HepG2 (cell line): ENCODE data around the gene BCKDHA. TPM values are rescaled to one million over a fixed set of nuclear protein-coding genes. Genes with fewer than 3 reads are reported as not detected.

Experiments used
- AGO2 ChIP-seq: fragments of 200-400 bp; formaldehyde crosslinking; optimal IDR thresholded peaks from 2 replicates; pipeline ENCODE3; 2017; ENCODE audit warnings: mild to moderate bottlenecking, low read depth, low read length, moderate library complexity
- HOXA3 ChIP-seq: sonication (generic); formaldehyde crosslinking; IDR thresholded peaks from 2 replicates; pipeline ENCODE4 v1.5.0; 2020; ENCODE audit warnings: missing genetic modification reagents
- MXD4 ChIP-seq: IDR thresholded peaks from 2 replicates; pipeline ENCODE4 v1.6.1; 2016; ENCODE audit warnings: mild to moderate bottlenecking, missing biosample characterization, missing genetic modification reagents
- NR2F6 ChIP-seq, 2 experiments: IDR thresholded peaks; 2 replicates each; pipeline ENCODE4 v1.6.1; 2016; ENCODE audit warnings: antibody characterized with exemption in 1 of 2, mild to moderate bottlenecking in 1 of 2
- PHF8 ChIP-seq: sonication (generic); formaldehyde crosslinking; IDR thresholded peaks from 2 replicates; pipeline ENCODE4 v1.5.0; 2020; ENCODE audit warnings: missing genetic modification reagents
- RFX5 ChIP-seq: IDR thresholded peaks from 2 replicates; pipeline ENCODE4 v1.6.1; 2011; ENCODE audit warnings: low read depth, low read length, improper control_type of control experiment
- SIN3A ChIP-seq: IDR thresholded peaks from 2 replicates; pipeline ENCODE4 v1.6.1; 2011; ENCODE audit warnings: low read depth, mild to moderate bottlenecking, control low read depth, low read length, borderline replicate concordance
- STAG1 ChIP-seq: sonication (generic); formaldehyde crosslinking; IDR thresholded peaks from 2 replicates; pipeline ENCODE4 v1.4.0; 2020; ENCODE audit warnings: missing genetic modification reagents
- ZFP36L2 ChIP-seq: sonication (generic); formaldehyde crosslinking; IDR thresholded peaks from 2 replicates; pipeline ENCODE4 v1.4.0; 2020; ENCODE audit warnings: missing genetic modification reagents
- ZNF451 ChIP-seq: sonication (generic); formaldehyde crosslinking; IDR thresholded peaks from 2 replicates; pipeline ENCODE4 v1.5.0; 2020; ENCODE audit warnings: mild to moderate bottlenecking, missing genetic modification reagents
- polyA plus RNA-seq, 8 experiments: library from polyadenylated mRNA; depleted of rRNA in 3 of 8; stranded (reverse) in 7 of 8; unstranded in 1 of 8; fragments of >200 nt; fragmentation: Illumina TruSeq in 4 of 8; extraction: Trizol in 4 of 8; gene quantifications; 2 replicates each; pipeline versions ENCODE4 v1.2.1 to v1.2.3, GENCODE V29; 2011 to 2016; ENCODE audit warnings: low read depth in 4 of 8, missing spikeins in 1 of 8, mixed read lengths in 1 of 8; ENCODE audit not compliant: insufficient read depth in 1 of 8
- total RNA-seq, 5 experiments: library from RNA; depleted of rRNA; stranded (reverse); fragments of >200 nt; fragmentation: Illumina TruSeq; extraction: Trizol; gene quantifications; 2 replicates each; pipeline ENCODE4 v1.2.3, GENCODE V29; 2016; ENCODE audit warnings: low read depth in 1 of 5
- TF ChIP-seq, protein P1 (sequence below): sonication (generic); formaldehyde crosslinking; IDR thresholded peaks from 2 replicates; pipeline ENCODE4 v1.4.0; 2020; ENCODE audit warnings: mild to moderate bottlenecking, missing genetic modification reagents
- TF ChIP-seq, protein P2 (sequence below): sonication (generic); formaldehyde crosslinking; IDR thresholded peaks from 2 replicates; pipeline ENCODE4 v1.8.1; 2023; ENCODE audit warnings: mild to moderate bottlenecking, missing genetic modification reagents
- TF ChIP-seq, protein P3 (sequence below): sonication (generic); formaldehyde crosslinking; IDR thresholded peaks from 2 replicates; pipeline ENCODE4 v1.5.0; 2020; ENCODE audit warnings: mild to moderate bottlenecking, missing genetic modification reagents, moderate library complexity
- TF ChIP-seq, protein P4 (sequence below): sonication (generic); formaldehyde crosslinking; conservative IDR thresholded peaks from 2 replicates; pipeline ENCODE4 v1.4.0; 2020; ENCODE audit warnings: missing genetic modification reagents
- TF ChIP-seq, protein P5 (sequence below): IDR thresholded peaks from 2 replicates; pipeline ENCODE4 v1.6.1; 2016; ENCODE audit warnings: low read depth, borderline replicate concordance
- TF ChIP-seq, protein P6 (sequence below), 2 experiments: sonication (generic) in 1 of 2; formaldehyde crosslinking in 1 of 2; IDR thresholded peaks; 2 replicates each; pipeline versions ENCODE4 v1.6.1 to v1.9.0; 2014 to 2022; ENCODE audit warnings: antibody characterized with exemption in 1 of 2, borderline replicate concordance in 1 of 2, inconsistent platforms in 1 of 2, low read depth in 1 of 2, missing genetic modification reagents in 1 of 2

Gene BCKDHA
- total and polyA plus RNA-seq, 2 of the 13 experiments (the other 11 are each of a cell fraction or from before 2014, with no cell fraction given), result 11.8 to 31.5 TPM

DNA sequence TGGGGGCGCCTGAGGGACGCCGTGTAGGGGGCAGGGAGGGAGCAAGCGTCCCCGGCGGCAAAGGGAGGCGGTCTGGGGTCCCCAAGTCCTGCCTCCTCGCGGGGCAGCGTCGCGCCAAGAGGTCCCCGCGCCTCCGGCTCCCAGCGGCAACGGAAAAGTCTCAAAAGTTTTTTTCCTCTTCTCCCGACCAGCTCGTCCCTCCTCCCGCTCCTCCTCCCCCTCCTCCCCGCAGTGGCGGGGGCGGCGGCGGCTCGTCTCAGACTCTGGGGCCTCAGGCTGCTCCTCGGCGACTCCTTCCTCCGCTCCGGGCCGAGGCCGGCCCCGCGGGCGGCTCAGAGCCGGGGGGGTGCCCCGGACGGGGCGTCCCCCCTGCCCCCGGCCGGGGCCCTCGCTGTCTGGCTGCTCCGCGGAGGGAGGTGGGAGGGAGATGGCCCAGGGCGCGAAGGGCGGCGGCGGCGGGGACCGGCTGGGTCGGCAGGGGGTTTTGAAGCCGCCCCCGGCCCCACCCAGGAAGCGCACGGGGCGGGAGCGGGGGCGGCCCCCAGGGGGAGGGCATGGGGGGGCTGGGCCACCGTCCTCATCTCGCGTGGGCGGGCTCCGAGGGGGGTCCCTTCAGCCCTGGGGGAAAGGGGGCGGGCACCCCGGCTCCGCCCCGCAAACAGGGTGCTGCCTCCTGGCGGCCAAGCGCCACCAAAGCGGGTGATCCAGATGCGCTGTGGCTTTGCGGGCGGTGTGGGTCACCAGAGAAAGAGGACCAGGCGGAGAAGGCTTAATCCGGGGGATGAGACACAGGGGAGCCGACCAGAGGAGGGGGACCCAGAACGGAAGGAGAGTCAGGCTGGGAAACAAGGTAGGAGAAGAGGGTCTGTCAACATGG, 43.9 kb upstream of the BCKDHA start, which contains the start of gene TGFB1 (continued):
- TF ChIP-seq, protein P1, sequence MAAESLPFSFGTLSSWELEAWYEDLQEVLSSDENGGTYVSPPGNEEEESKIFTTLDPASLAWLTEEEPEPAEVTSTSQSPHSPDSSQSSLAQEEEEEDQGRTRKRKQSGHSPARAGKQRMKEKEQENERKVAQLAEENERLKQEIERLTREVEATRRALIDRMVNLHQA, result no peak
- TF ChIP-seq, protein P2, sequence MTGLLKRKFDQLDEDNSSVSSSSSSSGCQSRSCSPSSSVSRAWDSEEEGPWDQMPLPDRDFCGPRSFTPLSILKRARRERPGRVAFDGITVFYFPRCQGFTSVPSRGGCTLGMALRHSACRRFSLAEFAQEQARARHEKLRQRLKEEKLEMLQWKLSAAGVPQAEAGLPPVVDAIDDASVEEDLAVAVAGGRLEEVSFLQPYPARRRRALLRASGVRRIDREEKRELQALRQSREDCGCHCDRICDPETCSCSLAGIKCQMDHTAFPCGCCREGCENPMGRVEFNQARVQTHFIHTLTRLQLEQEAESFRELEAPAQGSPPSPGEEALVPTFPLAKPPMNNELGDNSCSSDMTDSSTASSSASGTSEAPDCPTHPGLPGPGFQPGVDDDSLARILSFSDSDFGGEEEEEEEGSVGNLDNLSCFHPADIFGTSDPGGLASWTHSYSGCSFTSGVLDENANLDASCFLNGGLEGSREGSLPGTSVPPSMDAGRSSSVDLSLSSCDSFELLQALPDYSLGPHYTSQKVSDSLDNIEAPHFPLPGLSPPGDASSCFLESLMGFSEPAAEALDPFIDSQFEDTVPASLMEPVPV, result peak; percentile 43; the same call in 1 of the 2 replicates
- TF ChIP-seq, protein P3, sequence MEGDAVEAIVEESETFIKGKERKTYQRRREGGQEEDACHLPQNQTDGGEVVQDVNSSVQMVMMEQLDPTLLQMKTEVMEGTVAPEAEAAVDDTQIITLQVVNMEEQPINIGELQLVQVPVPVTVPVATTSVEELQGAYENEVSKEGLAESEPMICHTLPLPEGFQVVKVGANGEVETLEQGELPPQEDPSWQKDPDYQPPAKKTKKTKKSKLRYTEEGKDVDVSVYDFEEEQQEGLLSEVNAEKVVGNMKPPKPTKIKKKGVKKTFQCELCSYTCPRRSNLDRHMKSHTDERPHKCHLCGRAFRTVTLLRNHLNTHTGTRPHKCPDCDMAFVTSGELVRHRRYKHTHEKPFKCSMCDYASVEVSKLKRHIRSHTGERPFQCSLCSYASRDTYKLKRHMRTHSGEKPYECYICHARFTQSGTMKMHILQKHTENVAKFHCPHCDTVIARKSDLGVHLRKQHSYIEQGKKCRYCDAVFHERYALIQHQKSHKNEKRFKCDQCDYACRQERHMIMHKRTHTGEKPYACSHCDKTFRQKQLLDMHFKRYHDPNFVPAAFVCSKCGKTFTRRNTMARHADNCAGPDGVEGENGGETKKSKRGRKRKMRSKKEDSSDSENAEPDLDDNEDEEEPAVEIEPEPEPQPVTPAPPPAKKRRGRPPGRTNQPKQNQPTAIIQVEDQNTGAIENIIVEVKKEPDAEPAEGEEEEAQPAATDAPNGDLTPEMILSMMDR, result peak; percentile 93
- peak; percentile 58; the same call in 1 of the 2 replicates for TF ChIP-seq SIN3A
- peak; percentile 50 for TF ChIP-seq STAG1 (CRISPR knock-in tag)
- TF ChIP-seq AGO2, result peak; percentile 71
- TF ChIP-seq, protein P4, sequence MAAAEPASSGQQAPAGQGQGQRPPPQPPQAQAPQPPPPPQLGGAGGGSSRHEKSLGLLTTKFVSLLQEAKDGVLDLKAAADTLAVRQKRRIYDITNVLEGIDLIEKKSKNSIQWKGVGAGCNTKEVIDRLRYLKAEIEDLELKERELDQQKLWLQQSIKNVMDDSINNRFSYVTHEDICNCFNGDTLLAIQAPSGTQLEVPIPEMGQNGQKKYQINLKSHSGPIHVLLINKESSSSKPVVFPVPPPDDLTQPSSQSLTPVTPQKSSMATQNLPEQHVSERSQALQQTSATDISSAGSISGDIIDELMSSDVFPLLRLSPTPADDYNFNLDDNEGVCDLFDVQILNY (CRISPR knock-in tag), result no peak
- peak; percentile 15 for TF ChIP-seq PHF8
- TF ChIP-seq, protein P5, sequence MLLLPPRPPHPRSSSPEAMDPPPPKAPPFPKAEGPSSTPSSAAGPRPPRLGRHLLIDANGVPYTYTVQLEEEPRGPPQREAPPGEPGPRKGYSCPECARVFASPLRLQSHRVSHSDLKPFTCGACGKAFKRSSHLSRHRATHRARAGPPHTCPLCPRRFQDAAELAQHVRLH (CRISPR knock-in tag), result peak; percentile 61; the same call in 1 of the 2 replicates
- peak; percentile 22; the same call in 1 of the 2 replicates for TF ChIP-seq HOXA3
- TF ChIP-seq RFX5, result no peak
- no peak for TF ChIP-seq ZFP36L2 (CRISPR knock-in tag)
- TF ChIP-seq MXD4 (CRISPR knock-in tag), result 0 out of 2 replicates have a peak, but pooled peaks have one; percentile 6
- TF ChIP-seq ZNF451 (CRISPR knock-in tag), result 0 out of 2 replicates have a peak, but pooled peaks have one; percentile 39
- TF ChIP-seq, protein P6, sequence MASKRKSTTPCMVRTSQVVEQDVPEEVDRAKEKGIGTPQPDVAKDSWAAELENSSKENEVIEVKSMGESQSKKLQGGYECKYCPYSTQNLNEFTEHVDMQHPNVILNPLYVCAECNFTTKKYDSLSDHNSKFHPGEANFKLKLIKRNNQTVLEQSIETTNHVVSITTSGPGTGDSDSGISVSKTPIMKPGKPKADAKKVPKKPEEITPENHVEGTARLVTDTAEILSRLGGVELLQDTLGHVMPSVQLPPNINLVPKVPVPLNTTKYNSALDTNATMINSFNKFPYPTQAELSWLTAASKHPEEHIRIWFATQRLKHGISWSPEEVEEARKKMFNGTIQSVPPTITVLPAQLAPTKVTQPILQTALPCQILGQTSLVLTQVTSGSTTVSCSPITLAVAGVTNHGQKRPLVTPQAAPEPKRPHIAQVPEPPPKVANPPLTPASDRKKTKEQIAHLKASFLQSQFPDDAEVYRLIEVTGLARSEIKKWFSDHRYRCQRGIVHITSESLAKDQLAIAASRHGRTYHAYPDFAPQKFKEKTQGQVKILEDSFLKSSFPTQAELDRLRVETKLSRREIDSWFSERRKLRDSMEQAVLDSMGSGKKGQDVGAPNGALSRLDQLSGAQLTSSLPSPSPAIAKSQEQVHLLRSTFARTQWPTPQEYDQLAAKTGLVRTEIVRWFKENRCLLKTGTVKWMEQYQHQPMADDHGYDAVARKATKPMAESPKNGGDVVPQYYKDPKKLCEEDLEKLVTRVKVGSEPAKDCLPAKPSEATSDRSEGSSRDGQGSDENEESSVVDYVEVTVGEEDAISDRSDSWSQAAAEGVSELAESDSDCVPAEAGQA (IDR thresholded peaks at IDR 0.05; ENCODE audit: low read depth), result no peak
- TF ChIP-seq, protein P6 (CRISPR knock-in tag; IDR thresholded peaks at IDR 0.05; ENCODE audit: borderline replicate concordance), result no peak
- TF ChIP-seq NR2F6 (IDR thresholded peaks at IDR 0.05), result no peak
- peak; percentile 50; the same call in 1 of the 2 replicates for TF ChIP-seq NR2F6 (CRISPR knock-in tag; IDR thresholded peaks at IDR 0.05)
